GM12878 (cell line): Measurements from ENCODE around the gene HOOK1.

Source experiments
- CBX5 ChIP-seq: sonication (generic); IDR thresholded peaks from 2 replicates; pipeline ENCODE4 v1.6.1; 2016; ENCODE audit warnings: low read depth, moderate library complexity, mild to moderate bottlenecking, inconsistent platforms
- RFX5 ChIP-seq: IDR thresholded peaks from 2 replicates; pipeline ENCODE4 v1.6.1; 2011; ENCODE audit warnings: low read depth, low read length, improper control_type of control experiment
- ZNF384 ChIP-seq: IDR thresholded peaks from 2 replicates; pipeline ENCODE4 v1.6.1; 2012; ENCODE audit warnings: low read depth, mild to moderate bottlenecking, low read length, improper control_type of control experiment, borderline replicate concordance

- TF ChIP-seq RFX5, result no peak
- TF ChIP-seq ZNF384, result no peak
- TF ChIP-seq CBX5, result no peak
Observed at GRCh38 chr1:59845091-59845490, 30.3 kb downstream of the HOOK1 start.
